NCI-H2196 (cell line): ENCODE data around the gene TMEM229B.
"Not testable (repeated sequence)": the region's sequence is repeated elsewhere in the genome, so short reads cannot be mapped to it uniquely, and the experiment has no call there.

ENCODE experiments used
- DNase-seq: peaks from one replicate; lab custom pipeline; 2025; ENCODE audit not compliant: unreplicated experiment; lab: John Stamatoyannopoulos, UW

Gene TMEM229B

GRCh38 chr14:67457782-67458181 lies 30.7 kb downstream of the TMEM229B start:
- peak; percentile 61 for DNase-seq

- no peak for DNase-seq
Measured at GRCh38 chr14:67456732-67457131, 31.8 kb downstream of the TMEM229B start.

GRCh38 chr14:67453575-67454300 lies 34.8 kb downstream of the TMEM229B start:
- DNase-seq, result no peak

GRCh38 chr14:67451667-67452066 lies 36.9 kb downstream of the TMEM229B start:
- not testable (repeated sequence) for DNase-seq

- no peak for DNase-seq
Measured at GRCh38 chr14:67449096-67449495, 39.4 kb downstream of the TMEM229B start.

GRCh38 chr14:67447033-67447381 lies 41.5 kb downstream of the TMEM229B start:
- no peak for DNase-seq

GRCh38 chr14:67446371-67447032 lies 42.0 kb downstream of the TMEM229B start:
- peak; percentile 25 for DNase-seq

GRCh38 chr14:67444395-67444794 lies 44.1 kb downstream of the TMEM229B start:
- no peak for DNase-seq

- DNase-seq, result no peak
Measured at GRCh38 chr14:67442139-67442906, 46.2 kb downstream of the TMEM229B start.

- no peak for DNase-seq
Measured at GRCh38 chr14:67441672-67442071, 46.8 kb downstream of the TMEM229B start.

GRCh38 chr14:67441256-67441655 lies 47.3 kb downstream of the TMEM229B start:
- no peak for DNase-seq

- DNase-seq, result peak; percentile 15
Measured at GRCh38 chr14:67440513-67440912, 48.0 kb downstream of the TMEM229B start.

GRCh38 chr14:67438969-67439368 lies 49.6 kb downstream of the TMEM229B start:
- DNase-seq, result no peak

- no peak for DNase-seq
Measured at GRCh38 chr14:67436006-67436866, 52.3 kb downstream of the TMEM229B start.

GRCh38 chr14:67435603-67436002 lies 52.9 kb downstream of the TMEM229B start:
- DNase-seq, result no peak

GRCh38 chr14:67432050-67432564 lies 56.4 kb downstream of the TMEM229B start:
- DNase-seq, result no peak

GRCh38 chr14:67429510-67430205 lies 58.9 kb downstream of the TMEM229B start:
- no peak for DNase-seq

- DNase-seq, result no peak
Measured at GRCh38 chr14:67428501-67429031, 60.0 kb downstream of the TMEM229B start.

- DNase-seq, result peak; percentile 77
Measured at GRCh38 chr14:67426983-67427606, 61.4 kb downstream of the TMEM229B start.
